Measurements from ENCODE around the gene PUM2.

DNA sequence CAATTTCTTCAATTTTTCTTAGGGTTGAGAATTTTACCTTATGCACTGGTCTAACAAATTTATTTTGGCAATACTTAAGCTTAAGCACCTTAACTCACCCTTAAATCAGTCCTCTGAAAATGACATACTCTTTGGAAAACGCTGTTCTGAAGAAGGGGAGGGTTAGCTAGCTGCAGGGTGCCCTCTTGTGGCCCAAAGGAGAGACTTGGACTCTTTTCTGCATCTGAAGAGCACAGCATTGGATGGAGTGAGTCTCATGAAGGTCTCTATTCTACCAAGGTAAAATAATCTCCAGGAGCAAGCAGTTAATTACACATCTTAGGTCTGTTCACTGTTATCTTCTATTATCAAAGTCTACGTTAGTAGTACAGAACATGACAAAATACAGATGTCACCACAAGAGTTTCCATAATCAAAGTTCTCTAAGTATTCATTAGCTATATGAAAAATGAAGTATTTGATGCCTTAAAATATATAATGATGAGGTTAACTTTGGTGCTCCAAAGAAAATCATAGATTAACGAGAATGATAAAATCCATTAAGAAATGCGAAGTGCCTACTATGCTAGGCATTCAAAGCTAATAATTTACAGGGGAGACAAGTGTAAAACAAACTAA, 24.4 kb downstream of the PUM2 start:
- TF ChIP-seq FOXA1 (IDR thresholded peaks at IDR 0.05) (no peak), ZNF384 (IDR thresholded peaks at IDR 0.05) (no peak), SP1 (IDR thresholded peaks at IDR 0.05) (no peak), FOXM1 (IDR thresholded peaks at IDR 0.05; ENCODE audit: borderline replicate concordance) (no peak), BHLHE40 (IDR thresholded peaks at IDR 0.05; ENCODE audit: borderline replicate concordance) (no peak), ELF4 (IDR thresholded peaks at IDR 0.05) (no peak), FOXK2 (IDR thresholded peaks at IDR 0.05) (no peak), L3MBTL2 (conservative IDR thresholded peaks at IDR 0.05) (no peak), SUZ12 (IDR thresholded peaks at IDR 0.05) (no peak), TARDBP (IDR thresholded peaks at IDR 0.05) (no peak)
